ENCODE measurements around the gene ACTR10.

ACTR10 gene

GRCh38 chr14:58282925-58283593 is 83.1 kb downstream of the ACTR10 start:
- DNase-seq, result no peak

GRCh38 chr14:58283730-58284129 is 83.8 kb downstream of the ACTR10 start:
- DNase-seq, result no peak

- DNase-seq, result no peak
Observed at GRCh38 chr14:58285132-58285531, 85.2 kb downstream of the ACTR10 start.

Data from retina (tissue), 1 donor.